GM18502 (cell line): ENCODE data around the gene C22orf23.

Experiments used
- ATAC-seq: cut with Tn5 transposase; IDR thresholded peaks from one replicate; pipeline ENCODE4 v1.9.1; 2021; ENCODE audit warnings: mild to moderate bottlenecking; ENCODE audit not compliant: unreplicated experiment, poor library complexity

Gene C22orf23

DNA sequence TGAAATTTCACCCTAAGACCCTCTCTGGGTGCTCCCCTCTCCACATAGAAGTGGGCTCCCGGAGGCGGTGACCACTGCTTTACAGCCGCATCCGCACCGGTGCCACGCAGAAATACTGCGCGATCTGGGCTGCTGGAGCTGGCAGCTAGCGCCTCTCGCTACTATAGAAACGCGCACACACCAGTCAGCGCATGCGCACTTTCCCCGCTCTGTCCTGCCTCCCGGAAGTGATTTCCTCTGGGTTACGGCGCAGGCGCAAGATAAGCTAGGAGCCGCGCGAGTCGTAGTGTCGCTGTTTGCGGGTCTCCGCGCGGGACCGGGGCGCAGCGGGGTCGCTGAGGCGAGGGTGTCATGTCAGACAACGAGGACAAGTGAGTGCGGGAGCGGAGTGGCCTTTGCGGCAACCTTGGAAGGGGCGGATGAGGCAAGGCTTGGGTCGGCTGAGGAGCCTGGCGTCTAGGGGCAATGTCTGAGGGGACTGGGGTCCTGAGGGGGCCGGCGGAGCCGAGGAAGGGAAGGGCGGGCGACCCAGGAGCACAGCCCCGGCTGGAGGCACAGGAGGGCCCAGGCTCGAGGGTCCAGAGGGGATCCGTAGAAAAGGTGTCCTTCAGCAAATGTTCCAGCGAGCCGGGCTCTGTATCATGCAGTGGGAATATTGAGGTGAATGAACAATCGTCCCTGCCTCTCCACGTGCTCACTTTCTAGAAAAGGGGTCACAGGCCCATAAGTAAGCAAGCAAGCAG, at the start of gene C22orf23, which contains the start of gene POLR2F:
Gene C22orf23 (minus strand): TSS at position 165 of the 743 bp plus-strand sequence. CDS start 452 bp downstream, outside the sequence.
Gene POLR2F (plus strand): TSS at position 263 of the 743 bp plus-strand sequence. CDS start 89 bp downstream, at position 352.
- ATAC-seq: peak; percentile 86

- no peak for ATAC-seq
These were observed 46.4 kb upstream of the C22orf23 start for GRCh38 chr22:37999640-38000272.

DNA sequence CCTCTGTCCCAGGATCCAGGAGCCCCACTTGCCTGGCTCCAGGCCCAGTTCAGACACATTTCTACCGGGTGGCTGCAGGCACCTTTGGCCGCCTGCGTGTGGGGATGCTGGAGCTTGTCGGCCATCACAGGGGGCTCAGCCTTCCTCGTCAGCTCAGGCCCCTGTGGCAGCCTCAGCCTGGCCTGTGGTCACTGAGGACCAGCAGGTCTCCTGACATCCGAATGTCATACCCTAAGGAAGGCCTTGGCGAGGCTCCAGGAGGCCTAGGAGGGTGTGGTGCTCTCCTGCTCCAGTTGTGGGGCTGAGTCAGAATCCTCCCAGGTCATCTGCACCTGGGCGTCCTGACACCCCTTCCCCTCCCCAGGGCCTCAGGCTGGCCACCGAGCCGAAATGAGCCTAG, 45.8 kb upstream of the C22orf23 start:
- ATAC-seq: no peak

DNA sequence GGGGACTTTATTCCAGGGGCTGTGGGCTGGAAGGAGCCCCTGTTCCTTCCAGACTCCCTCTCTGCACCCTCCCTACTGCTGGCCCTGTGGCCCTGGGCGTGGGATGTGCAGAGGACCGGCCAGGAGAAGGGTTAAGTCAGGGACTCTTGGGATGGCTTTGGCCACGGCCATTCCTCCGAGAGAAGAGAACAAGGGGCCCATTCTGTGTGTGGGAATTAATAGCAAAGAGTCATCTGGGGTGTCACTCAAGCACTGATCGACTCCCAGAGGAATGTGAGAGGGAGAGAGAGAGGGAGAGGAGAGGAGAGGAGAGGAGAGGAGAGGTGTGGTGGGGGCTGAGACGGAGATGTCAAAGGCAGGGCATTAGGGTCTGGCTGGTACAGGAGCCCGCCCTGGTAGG, 45.1 kb upstream of the C22orf23 start:
- ATAC-seq: no peak

DNA sequence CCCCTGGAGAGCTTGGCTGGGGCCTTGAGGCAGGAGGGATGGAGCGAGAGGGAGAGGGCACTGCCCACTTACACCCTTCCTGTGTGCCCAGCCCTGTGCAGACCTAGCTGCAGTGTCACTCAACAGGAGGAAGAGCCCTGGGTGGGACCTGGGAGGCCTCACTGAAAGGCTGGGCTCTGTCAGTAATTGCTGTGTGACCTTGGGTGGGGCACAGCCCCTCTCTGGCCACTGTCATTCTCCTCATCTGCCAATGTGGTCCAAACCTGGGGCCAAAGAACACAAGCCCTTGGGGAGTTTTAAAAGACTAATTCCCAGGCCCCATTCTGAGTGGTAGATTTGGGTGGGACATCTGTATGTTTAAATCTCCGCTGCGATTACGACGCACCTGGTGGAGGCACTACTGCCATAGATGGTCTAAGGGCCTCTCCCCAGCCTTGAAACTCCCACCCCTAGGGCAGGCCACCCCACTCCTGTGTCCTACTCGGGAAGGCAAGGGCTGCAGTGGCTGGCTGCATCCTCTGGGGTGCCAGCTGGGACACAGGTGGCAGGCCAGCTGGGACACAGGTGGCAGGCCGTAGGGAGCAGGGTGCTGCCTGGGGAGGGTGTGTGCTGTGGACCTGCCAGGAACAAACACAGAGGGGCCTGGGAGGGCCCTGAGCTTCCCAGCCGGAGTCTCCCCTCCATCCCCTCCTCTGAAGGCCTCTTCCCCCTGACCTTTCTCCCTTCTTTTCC, 43.3 kb upstream of the C22orf23 start:
- ATAC-seq: no peak

DNA sequence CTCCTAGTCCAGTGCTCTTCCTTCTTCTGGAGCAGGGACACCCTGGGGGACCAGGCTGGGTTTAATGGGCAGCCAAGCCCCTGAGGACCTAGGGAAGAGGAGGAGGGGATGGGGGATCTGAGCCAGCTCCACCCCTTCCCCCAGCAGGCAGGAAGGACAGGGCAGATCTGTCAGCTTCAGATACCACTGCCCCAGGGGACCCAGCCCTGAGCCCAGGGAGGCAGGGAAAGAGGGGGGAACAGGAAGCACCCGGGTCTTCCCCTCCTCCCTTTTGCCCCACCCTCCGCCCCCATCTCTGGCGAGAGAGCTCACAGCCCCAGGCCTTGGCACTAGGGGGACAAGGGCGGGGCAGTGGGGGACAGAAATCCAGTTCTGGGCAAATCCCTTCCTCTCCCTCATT, 42.7 kb upstream of the C22orf23 start:
- ATAC-seq: no peak

GRCh38 chr22:37995460-37995859, 42.1 kb upstream of the C22orf23 start:
- ATAC-seq: no peak

GRCh38 chr22:37994982-37995381, 41.6 kb upstream of the C22orf23 start:
- ATAC-seq: no peak

DNA sequence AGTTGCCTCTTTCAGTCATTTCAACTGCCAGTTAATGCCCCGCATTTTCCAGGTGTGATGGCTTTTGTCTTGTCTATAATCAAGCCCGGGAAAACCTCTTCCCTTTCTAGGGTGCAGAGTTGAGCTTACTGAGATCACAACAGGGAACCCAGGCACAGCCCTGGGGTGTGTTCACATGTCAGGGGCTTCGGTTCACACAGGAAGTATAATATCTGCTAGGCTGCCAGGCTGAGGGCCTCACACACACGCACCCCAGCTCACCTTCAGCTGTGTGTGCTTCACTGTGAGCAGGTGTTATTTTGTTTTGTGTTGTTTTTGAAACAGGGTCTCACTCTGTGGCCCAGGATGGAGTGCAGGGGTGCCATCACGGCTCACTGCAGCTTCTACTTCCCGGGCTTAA, 40.6 kb upstream of the C22orf23 start:
- no peak for ATAC-seq

DNA sequence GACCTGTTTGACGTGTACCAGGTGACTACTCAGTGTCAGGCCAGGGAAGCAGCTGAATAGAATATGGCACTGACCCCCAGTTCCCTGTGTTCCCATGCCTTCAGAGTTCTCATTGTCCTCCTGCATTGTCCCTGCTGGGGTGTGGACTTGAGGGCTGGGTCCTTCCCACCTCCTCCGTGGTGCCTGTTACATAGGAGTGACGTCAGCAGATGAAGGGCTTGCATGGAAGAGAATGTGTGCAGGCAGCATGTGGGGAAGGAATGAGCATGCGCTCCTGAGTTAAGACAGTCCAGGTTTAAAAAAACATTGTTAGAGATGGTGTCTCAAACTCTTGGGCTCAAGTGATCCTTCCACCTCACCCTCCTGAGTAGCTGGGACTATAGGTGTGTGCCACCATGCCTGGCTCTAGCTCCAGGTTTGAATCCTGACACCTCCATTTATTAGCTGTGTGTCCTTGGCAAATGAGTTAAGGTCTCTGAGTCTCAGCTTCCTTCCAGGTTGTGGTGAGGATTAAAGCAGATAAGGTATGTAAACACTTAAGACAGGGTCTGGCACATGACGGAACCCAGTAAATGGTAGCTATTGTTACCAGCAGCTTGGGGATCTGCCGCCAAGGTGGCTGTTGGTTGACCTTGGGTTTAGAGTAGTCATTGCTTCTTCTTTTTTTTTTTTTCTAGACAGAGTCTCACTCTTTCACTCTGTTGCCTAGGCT, 38.5 kb upstream of the C22orf23 start:
- ATAC-seq: no peak

DNA sequence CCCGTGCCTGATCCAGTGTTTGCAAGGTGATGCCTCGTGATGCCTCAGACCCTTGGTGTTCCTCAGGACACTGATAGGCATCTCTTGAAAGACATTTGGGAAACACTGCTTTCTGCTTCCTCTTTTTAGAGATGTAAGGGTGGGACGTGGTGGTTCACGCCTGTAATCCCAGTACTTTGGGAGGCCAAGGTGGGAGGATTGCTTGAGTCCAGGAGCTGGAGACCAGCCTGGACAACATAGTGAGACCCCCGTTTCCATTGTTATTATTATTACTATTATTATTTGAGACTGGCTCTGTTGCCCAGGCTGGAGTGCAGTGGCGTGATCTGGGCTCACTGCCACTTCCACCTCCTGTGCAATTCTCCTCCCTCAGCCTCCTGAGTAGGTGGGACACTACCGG, 37.5 kb upstream of the C22orf23 start:
- ATAC-seq: no peak

DNA sequence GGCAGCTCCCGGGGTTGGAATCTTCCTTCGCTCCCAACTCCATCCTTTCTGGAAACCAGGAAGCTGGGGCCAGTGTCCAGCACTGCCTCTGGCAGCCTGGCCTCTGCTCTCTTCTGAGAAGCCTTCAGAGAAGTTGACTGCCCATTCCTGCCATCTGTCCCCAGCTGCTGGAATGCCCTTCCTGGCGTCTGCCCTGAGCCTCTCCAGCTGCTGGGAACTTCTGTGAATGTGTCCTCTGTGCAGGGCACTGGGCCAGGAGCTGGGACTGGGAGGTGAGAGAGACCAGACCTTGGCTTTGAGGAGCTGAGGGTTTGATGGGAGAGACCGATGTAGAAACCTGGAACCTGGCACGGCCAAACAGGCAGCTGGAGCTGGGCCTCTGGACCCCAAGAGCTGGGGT, 36.9 kb upstream of the C22orf23 start:
- no peak for ATAC-seq

DNA sequence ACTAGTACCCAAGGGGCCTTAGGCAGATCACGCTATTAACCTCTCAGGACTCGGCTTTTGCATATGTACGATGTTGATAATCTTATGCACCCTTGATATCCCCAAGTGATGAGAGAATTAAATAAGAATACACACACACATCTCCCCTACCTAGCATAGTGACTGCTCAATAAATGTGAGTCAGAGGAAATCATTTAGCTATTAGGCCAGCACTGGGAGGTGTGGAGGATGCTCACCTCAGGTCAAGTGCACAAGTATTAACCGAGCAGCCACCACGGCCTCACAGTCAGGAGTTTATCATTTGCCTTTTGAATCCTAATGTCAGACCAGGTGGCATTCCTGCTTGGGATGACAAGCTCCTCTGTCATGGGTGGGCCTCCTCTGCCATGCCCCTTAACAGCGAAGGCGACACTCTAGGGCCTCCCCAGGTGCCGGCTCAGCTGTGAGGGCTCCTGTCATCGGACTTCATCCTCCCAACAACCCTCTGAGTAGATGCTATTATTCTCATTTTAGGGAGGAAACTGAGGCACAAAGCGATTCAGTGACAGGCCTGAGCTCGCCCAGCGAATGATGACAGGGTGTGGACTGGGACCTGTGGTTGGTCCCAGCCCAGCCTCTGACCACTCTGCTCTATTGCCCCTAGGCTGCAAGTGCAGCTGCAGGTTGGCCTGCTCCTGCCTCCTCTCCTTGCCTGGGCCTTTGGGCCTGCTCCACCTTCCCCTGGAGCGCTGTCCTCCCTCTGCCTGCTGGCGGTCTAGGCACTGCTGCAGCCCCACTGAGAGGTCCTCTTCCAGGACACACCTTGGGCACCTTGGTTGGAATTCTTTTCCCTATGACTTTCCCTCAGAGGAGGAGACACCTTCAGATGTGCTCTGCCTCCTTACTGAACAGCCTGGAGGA, 36.0 kb upstream of the C22orf23 start:
- no peak for ATAC-seq

- ATAC-seq: no peak
These were observed 33.0 kb upstream of the C22orf23 start for GRCh38 chr22:37986371-37986770.

DNA sequence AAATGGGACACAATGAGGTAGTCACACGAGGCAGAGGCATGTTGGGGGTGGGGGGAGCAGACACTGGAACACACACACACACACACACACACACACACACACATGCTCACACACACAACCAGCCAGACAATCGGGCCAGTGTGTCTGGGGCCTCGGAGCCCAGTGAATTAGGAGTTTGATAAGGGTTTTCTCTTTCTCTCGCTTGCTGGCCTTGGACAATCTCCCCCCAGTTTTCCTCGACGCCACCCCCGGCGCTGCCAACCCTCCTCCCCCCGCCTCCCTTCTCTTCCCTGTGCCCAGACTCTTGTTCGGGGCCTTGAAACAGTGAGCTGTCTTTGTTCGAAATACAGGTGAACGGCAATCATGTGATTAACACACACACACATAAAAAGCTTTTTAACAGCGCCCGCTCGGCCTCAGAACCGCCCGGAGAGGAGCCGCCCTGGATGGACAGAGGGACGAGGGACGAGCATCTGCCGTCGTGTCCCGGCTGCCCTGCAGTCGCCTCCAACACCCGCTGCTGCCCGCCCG, 32.4 kb upstream of the C22orf23 start:
- ATAC-seq: no peak

DNA sequence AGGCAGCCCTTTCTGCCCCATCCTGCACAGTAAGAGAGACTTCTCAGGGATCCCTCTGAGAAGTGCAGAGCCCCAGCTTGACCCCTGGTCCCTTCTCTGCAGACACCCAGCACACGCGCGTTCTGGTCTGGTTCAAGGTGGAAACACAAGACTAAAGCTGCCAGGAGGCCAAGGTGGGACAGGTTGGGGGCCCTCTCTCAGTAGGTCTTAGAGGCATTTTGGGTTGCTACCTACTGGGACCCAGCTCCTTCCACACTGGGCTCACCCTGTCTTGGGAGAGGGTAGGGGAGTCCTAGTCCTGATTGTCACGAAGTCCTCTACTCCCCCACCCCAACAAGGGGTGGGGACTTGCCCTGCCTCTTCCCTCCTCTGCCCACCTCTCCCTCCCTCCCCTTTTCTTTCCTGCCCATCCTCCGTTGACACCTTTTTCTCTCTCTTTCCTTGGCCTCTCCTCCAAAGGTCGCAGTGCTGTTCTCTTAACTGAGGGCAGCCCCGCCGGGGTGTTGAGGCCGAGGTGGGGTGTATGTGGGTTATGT, 31.7 kb upstream of the C22orf23 start:
- ATAC-seq: no peak

- ATAC-seq: no peak
These were observed 30.7 kb upstream of the C22orf23 start, which contains the start of gene SOX10 for GRCh38 chr22:37983860-37984791. SOX10 (minus strand) TSS chr22:37984555; CDS start chr22:37983784, 771 bp downstream.
